ENCODE results near the gene SAT1.

Gene SAT1

GRCh38 chrX:23799469-23800065 lies 16.6 kb downstream of the SAT1 start:
- H3K36me3 ChIP-seq (ENCODE audit: control insufficient read depth, insufficient read depth, low read length): no peaks in the 10 kb centered on the region
- H2AFZ ChIP-seq: no peak overlapping the region
- no peak for TF ChIP-seq CTCF (IDR thresholded peaks at IDR 0.05)
- H3K79me2 ChIP-seq: no peaks in the 10 kb centered on the region
- H3K4me2 ChIP-seq (ENCODE audit: low read length): no peak overlapping the region
- H3K4me3 ChIP-seq (ENCODE audit: low read depth, low read length): no peak overlapping the region
- no peak overlapping the region for H3K27ac ChIP-seq
- H3K4me1 ChIP-seq: peaks cover 5% of the 10 kb centered on the region
- no peak overlapping the region for H3K9ac ChIP-seq
- H3K27me3 ChIP-seq (ENCODE audit: control insufficient read depth, insufficient read depth, low read length): no peaks in the 10 kb centered on the region
- no peaks in the 10 kb centered on the region for H3K9me3 ChIP-seq (ENCODE audit: control insufficient read depth, low read length)

DNA sequence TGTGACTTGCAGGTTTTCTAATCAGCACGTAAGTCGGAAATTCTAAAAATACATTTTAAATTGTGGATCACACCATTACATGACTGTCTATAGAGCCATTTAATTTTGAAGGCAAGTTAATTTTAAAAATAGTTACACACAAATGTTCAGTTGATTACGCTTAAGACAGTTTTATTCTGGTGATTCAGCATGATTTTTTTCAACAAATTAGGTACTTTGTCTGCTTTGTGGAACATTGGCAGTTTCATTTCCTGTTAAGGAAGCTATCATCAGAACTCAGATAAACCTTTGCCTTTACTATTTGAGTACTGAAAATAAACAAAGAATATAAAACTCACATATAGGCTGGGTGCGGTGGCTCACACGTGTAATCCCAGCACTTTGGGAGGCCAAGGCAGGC lies 19.5 kb downstream of the SAT1 start:
- no peak overlapping the region for H3K4me2 ChIP-seq (ENCODE audit: low read length)
- no peak overlapping the region for H3K27ac ChIP-seq
- H3K9me3 ChIP-seq (ENCODE audit: control insufficient read depth, low read length): no peaks in the 10 kb centered on the region
- H3K79me2 ChIP-seq: no peaks in the 10 kb centered on the region
- no peak for TF ChIP-seq CTCF (IDR thresholded peaks at IDR 0.05)
- H2AFZ ChIP-seq: no peak overlapping the region
- no peak overlapping the region for H3K4me3 ChIP-seq (ENCODE audit: low read depth, low read length)
- no peaks in the 10 kb centered on the region for H3K4me1 ChIP-seq
- no peaks in the 10 kb centered on the region for H3K36me3 ChIP-seq (ENCODE audit: control insufficient read depth, insufficient read depth, low read length)
- H3K27me3 ChIP-seq (ENCODE audit: control insufficient read depth, insufficient read depth, low read length): no peaks in the 10 kb centered on the region
- H3K9ac ChIP-seq: no peak overlapping the region

DNA sequence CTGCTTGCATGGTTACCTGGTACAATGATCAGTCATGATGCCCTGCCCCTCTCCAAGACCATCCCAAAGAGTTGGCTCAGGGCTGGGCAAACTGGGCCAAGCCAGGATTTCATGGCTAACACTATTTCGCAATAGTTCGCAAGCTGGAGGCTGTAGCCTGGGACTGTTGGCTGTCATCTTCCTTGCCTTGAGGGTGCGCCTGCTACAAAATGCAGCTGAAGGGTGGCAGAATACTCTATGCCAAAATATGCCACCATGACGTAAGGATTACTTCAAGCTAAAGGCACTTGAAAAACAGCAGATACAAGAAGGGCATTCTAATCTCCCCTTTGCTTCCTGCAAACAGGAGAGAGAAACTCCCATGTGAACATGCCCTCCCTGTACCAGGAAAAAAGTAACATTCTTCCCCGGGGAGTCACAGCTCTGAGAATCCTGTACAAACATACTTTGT lies 21.0 kb downstream of the SAT1 start:
- Histone ChIP-seq H3K4me2 (ENCODE audit: low read length) (no peak overlapping the region), H3K79me2 (no peaks in the 10 kb centered on the region), H3K9me3 (ENCODE audit: control insufficient read depth, low read length) (no peaks in the 10 kb centered on the region), H3K27me3 (ENCODE audit: control insufficient read depth, insufficient read depth, low read length) (no peaks in the 10 kb centered on the region), H3K36me3 (ENCODE audit: control insufficient read depth, insufficient read depth, low read length) (no peaks in the 10 kb centered on the region), H3K9ac (no peak overlapping the region), H3K4me3 (ENCODE audit: low read depth, low read length) (no peak overlapping the region), H3K27ac (no peak overlapping the region), H2AFZ (peak overlapping the region; percentile 7), H3K4me1 (no peaks in the 10 kb centered on the region)
- TF ChIP-seq CTCF (IDR thresholded peaks at IDR 0.05): no peak

DNA sequence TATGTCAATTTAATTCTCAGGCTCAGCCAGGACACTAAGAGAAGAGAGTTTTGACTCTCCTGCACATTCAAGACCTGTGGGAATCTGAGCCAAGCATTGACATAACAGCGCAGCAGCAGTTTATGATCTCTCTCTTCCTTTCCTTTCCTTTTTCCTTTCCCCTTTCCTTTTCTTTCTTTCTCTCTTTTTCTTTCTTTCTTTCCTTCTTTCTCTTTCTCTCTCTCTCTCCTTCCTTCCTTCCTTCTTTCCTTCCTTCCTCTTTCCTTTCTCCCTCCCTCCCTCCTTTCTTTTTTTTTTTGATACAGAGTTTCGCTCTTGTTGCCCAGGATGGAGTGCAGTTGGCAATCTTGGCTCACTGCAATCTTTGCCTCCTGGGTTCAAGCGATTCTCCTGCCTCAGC lies 21.6 kb downstream of the SAT1 start:
- H3K9ac ChIP-seq: no peak overlapping the region
- no peaks in the 10 kb centered on the region for H3K79me2 ChIP-seq
- H3K36me3 ChIP-seq (ENCODE audit: control insufficient read depth, insufficient read depth, low read length): no peaks in the 10 kb centered on the region
- TF ChIP-seq CTCF (IDR thresholded peaks at IDR 0.05): no peak
- no peak overlapping the region for H3K4me2 ChIP-seq (ENCODE audit: low read length)
- H3K4me3 ChIP-seq (ENCODE audit: low read depth, low read length): no peak overlapping the region
- no peak overlapping the region for H2AFZ ChIP-seq
- no peak overlapping the region for H3K27ac ChIP-seq
- no peaks in the 10 kb centered on the region for H3K4me1 ChIP-seq
- H3K27me3 ChIP-seq (ENCODE audit: control insufficient read depth, insufficient read depth, low read length): no peaks in the 10 kb centered on the region
- H3K9me3 ChIP-seq (ENCODE audit: control insufficient read depth, low read length): no peaks in the 10 kb centered on the region

GRCh38 chrX:23805389-23805788 lies 22.4 kb downstream of the SAT1 start:
- H3K4me1 ChIP-seq: no peaks in the 10 kb centered on the region
- no peak overlapping the region for H3K4me3 ChIP-seq (ENCODE audit: low read depth, low read length)
- H2AFZ ChIP-seq: no peak overlapping the region
- no peaks in the 10 kb centered on the region for H3K27me3 ChIP-seq (ENCODE audit: control insufficient read depth, insufficient read depth, low read length)
- H3K9me3 ChIP-seq (ENCODE audit: control insufficient read depth, low read length): no peaks in the 10 kb centered on the region
- no peaks in the 10 kb centered on the region for H3K36me3 ChIP-seq (ENCODE audit: control insufficient read depth, insufficient read depth, low read length)
- H3K27ac ChIP-seq: no peak overlapping the region
- no peak overlapping the region for H3K9ac ChIP-seq
- no peaks in the 10 kb centered on the region for H3K79me2 ChIP-seq
- TF ChIP-seq CTCF (IDR thresholded peaks at IDR 0.05): no peak
- H3K4me2 ChIP-seq (ENCODE audit: low read length): no peak overlapping the region
